Loucy (cell line): ENCODE results near the gene ANXA6.

ENCODE experiments used
- H2AFZ ChIP-seq: fragments of 200-600 bp; sonication (generic); 2 replicates; pipeline ENCODE4 v1.6.0; 2016; ENCODE audit warnings: antibody characterized with exemption, mild to moderate bottlenecking, low read length, moderate library complexity
- H3F3A ChIP-seq: fragments of 200-600 bp; 2 replicates; pipeline ENCODE4 v1.6.0; 2016; ENCODE audit warnings: antibody characterized with exemption, low read depth, mild to moderate bottlenecking
- H3K27me3 ChIP-seq: fragments of 200-600 bp; sonication (generic); 2 replicates; pipeline ENCODE4 v1.6.1; 2014; ENCODE audit warnings: low read length, mild to moderate bottlenecking; ENCODE audit not compliant: insufficient read depth, poor library complexity, severe bottlenecking
- H3K36me3 ChIP-seq: fragments of 200-600 bp; sonication (generic); 2 replicates; pipeline ENCODE4 v1.6.1; 2016; ENCODE audit warnings: low read length; ENCODE audit not compliant: insufficient read depth
- H3K4me1 ChIP-seq: fragments of 200-600 bp; sonication (generic); 2 replicates; pipeline ENCODE4 v1.5.1; 2014; ENCODE audit warnings: low read length, mild to moderate bottlenecking; ENCODE audit not compliant: insufficient read depth, poor library complexity, severe bottlenecking
- H3K4me2 ChIP-seq: fragments of 200-600 bp; sonication (generic); 2 replicates; pipeline ENCODE4 v1.6.0; 2014; ENCODE audit warnings: antibody characterized with exemption, low read length, low read depth, mild to moderate bottlenecking; ENCODE audit not compliant: poor library complexity, severe bottlenecking
- H3K4me3 ChIP-seq: fragments of 200-600 bp; sonication (generic); 2 replicates; pipeline ENCODE4 v1.5.1; 2014; ENCODE audit warnings: low read length, mild to moderate bottlenecking, mixed read lengths; ENCODE audit not compliant: poor library complexity, severe bottlenecking
- H3K79me2 ChIP-seq: fragments of 200-600 bp; sonication (generic); 2 replicates; pipeline ENCODE4 v1.6.1; 2014; ENCODE audit warnings: low read length; ENCODE audit not compliant: insufficient read depth
- H3K9ac ChIP-seq: fragments of 200-600 bp; sonication (generic); 2 replicates; pipeline ENCODE4 v1.6.0; 2014; ENCODE audit warnings: mild to moderate bottlenecking, low read depth, low read length, moderate library complexity; ENCODE audit not compliant: poor library complexity, severe bottlenecking
- H3K9me2 ChIP-seq: fragments of 200-600 bp; sonication (generic); replicated peaks from 2 replicates; pipeline ENCODE4 v1.6.1; 2016; ENCODE audit warnings: low read depth, low read length, mixed read lengths
- H3K9me3 ChIP-seq: fragments of 200-600 bp; sonication (generic); 2 replicates; pipeline ENCODE4 v1.6.1; 2014; ENCODE audit warnings: mild to moderate bottlenecking, antibody characterized with exemption, low read length, low read depth; ENCODE audit not compliant: insufficient read depth
- H4K20me1 ChIP-seq: fragments of 200-600 bp; sonication (generic); 2 replicates; pipeline ENCODE4 v1.6.0; 2014; ENCODE audit warnings: antibody characterized with exemption, low read length, mild to moderate bottlenecking; ENCODE audit not compliant: insufficient read depth, poor library complexity, severe bottlenecking
- CTCF ChIP-seq: fragments of 200-600 bp; sonication (generic); conservative IDR thresholded peaks from 2 replicates; pipeline ENCODE4 v1.5.1; 2014; ENCODE audit warnings: mild to moderate bottlenecking, antibody characterized with exemption, low read length
- EZH2phosphoT487 ChIP-seq: fragments of 200-600 bp; IDR thresholded peaks from 2 replicates; pipeline ENCODE4 v1.6.1; 2018; ENCODE audit warnings: antibody characterized with exemption, mild to moderate bottlenecking, moderate library complexity, borderline replicate concordance

Gene ANXA6

GRCh38 chr5:151077967-151078366 lies 79.6 kb downstream of the ANXA6 start:
- Histone ChIP-seq H4K20me1 (peaks cover 63% of the 10 kb centered on the region), H2AFZ (no peak overlapping the region), H3K36me3 (no peaks in the 10 kb centered on the region), H3K4me3 (peak overlapping the region; percentile 89), H3K9ac (peak overlapping the region; percentile 52), H3K4me1 (peaks cover 61% of the 10 kb centered on the region), H3K9me2 (no peaks in the 10 kb centered on the region), H3F3A (0 out of 2 replicates have a peak, but pooled peaks cover 3% of the 10 kb centered on the region), H3K79me2 (peaks cover 90% of the 10 kb centered on the region), H3K9me3 (no peaks in the 10 kb centered on the region), H3K27me3 (no peaks in the 10 kb centered on the region), H3K4me2 (peak overlapping the region; percentile 92)
- TF ChIP-seq EZH2phosphoT487 (no peak), CTCF (no peak)

- peak overlapping the region; percentile 89 for H3K4me3 ChIP-seq
- H3F3A ChIP-seq: 0 out of 2 replicates have a peak, but pooled peaks cover 3% of the 10 kb centered on the region
- peaks cover 56% of the 10 kb centered on the region for H3K4me1 ChIP-seq
- H3K9me2 ChIP-seq: no peaks in the 10 kb centered on the region
- no peaks in the 10 kb centered on the region for H3K36me3 ChIP-seq
- peak overlapping the region; percentile 92 for H3K4me2 ChIP-seq
- H3K79me2 ChIP-seq: peaks cover 90% of the 10 kb centered on the region
- no peaks in the 10 kb centered on the region for H3K9me3 ChIP-seq
- H4K20me1 ChIP-seq: peaks cover 66% of the 10 kb centered on the region
- H3K9ac ChIP-seq: peak overlapping the region; percentile 52
- TF ChIP-seq CTCF (no peak), EZH2phosphoT487 (no peak)
- no peak overlapping the region for H2AFZ ChIP-seq
- no peaks in the 10 kb centered on the region for H3K27me3 ChIP-seq
Measured at GRCh38 chr5:151077419-151077818, 80.2 kb downstream of the ANXA6 start.

GRCh38 chr5:151076616-151077015 lies 81.0 kb downstream of the ANXA6 start:
- H3K9ac ChIP-seq: no peak overlapping the region
- no peaks in the 10 kb centered on the region for H3K9me3 ChIP-seq
- H3K4me1 ChIP-seq: peaks cover 48% of the 10 kb centered on the region
- H3K36me3 ChIP-seq: no peaks in the 10 kb centered on the region
- no peaks in the 10 kb centered on the region for H3K27me3 ChIP-seq
- H4K20me1 ChIP-seq: peaks cover 68% of the 10 kb centered on the region
- H3K4me3 ChIP-seq: peak overlapping the region; percentile 33
- peaks cover 90% of the 10 kb centered on the region for H3K79me2 ChIP-seq
- no peak; the same call in 1 of the 2 replicates for TF ChIP-seq CTCF
- TF ChIP-seq EZH2phosphoT487: no peak
- H3K9me2 ChIP-seq: no peaks in the 10 kb centered on the region
- H2AFZ ChIP-seq: no peak overlapping the region
- peak overlapping the region; percentile 92 for H3K4me2 ChIP-seq
- 0 out of 2 replicates have a peak, but pooled peaks cover 3% of the 10 kb centered on the region for H3F3A ChIP-seq
